GM19438 (cell line): ENCODE results near the gene GCSH.
"Not testable (repeated sequence)": the region's sequence is repeated elsewhere in the genome, so short reads cannot be mapped to it uniquely, and the experiment has no call there.

Experiments used
- ATAC-seq: cut with Tn5 transposase; IDR thresholded peaks from one replicate; pipeline ENCODE4 v1.9.1; 2021; ENCODE audit warnings: low read depth; ENCODE audit not compliant: unreplicated experiment

GCSH gene

GRCh38 chr16:81095953-81096714, at the start of gene GCSH:
Gene GCSH (minus strand): TSS chr16:81096395. CDS start chr16:81096278, 117 bp downstream.
- peak; percentile 99 for ATAC-seq

GRCh38 chr16:81143921-81144471, 47.8 kb upstream of the GCSH start:
- ATAC-seq, result no peak

- no peak for ATAC-seq
Measured at GRCh38 chr16:81142864-81143263, 46.7 kb upstream of the GCSH start.

GRCh38 chr16:81140930-81141780, 45.0 kb upstream of the GCSH start:
- no peak for ATAC-seq

- ATAC-seq, result no peak
Measured at GRCh38 chr16:81138831-81139557, 42.8 kb upstream of the GCSH start.

GRCh38 chr16:81137754-81138153, 41.6 kb upstream of the GCSH start:
- ATAC-seq, result no peak

- ATAC-seq, result no peak
Measured at GRCh38 chr16:81136390-81137335, 40.5 kb upstream of the GCSH start.

GRCh38 chr16:81130126-81130525, 33.9 kb upstream of the GCSH start:
- ATAC-seq, result no peak

GRCh38 chr16:81128726-81129524, 32.7 kb upstream of the GCSH start:
- ATAC-seq, result no peak

GRCh38 chr16:81127051-81127450, 30.9 kb upstream of the GCSH start:
- ATAC-seq, result no peak

- ATAC-seq, result no peak
Measured at GRCh38 chr16:81123092-81123852, 27.1 kb upstream of the GCSH start.

- ATAC-seq, result no peak
Measured at GRCh38 chr16:81121474-81121990, 25.3 kb upstream of the GCSH start.

- no peak for ATAC-seq
Measured at GRCh38 chr16:81117436-81117835, 21.2 kb upstream of the GCSH start.

GRCh38 chr16:81116285-81116684, 20.1 kb upstream of the GCSH start:
- ATAC-seq, result no peak

GRCh38 chr16:81112453-81112852, 16.3 kb upstream of the GCSH start:
- no peak for ATAC-seq

- ATAC-seq, result not testable (repeated sequence)
Measured at GRCh38 chr16:81109274-81109673, 13.1 kb upstream of the GCSH start.

GRCh38 chr16:81107511-81107910, 11.3 kb upstream of the GCSH start:
- ATAC-seq, result no peak
